Stomach smooth muscle (tissue), 2 donors: ENCODE results near the gene SH2B2.
"Not testable (repeated sequence)": the region's sequence is repeated elsewhere in the genome, so short reads cannot be mapped to it uniquely, and the experiment has no call there.

Source experiments
- H3K27ac ChIP-seq: one replicate; pipeline ENCODE4 v1.7.0; 2013; ENCODE audit warnings: mild to moderate bottlenecking, low read length, inconsistent platforms
- H3K27me3 ChIP-seq, 2 donors: one replicate each; pipeline ENCODE4 v1.7.0; 2013; ENCODE audit warnings: low read length in 2 of 2; ENCODE audit not compliant: insufficient read depth in 2 of 2, control insufficient read depth in 1 of 2
- H3K36me3 ChIP-seq, 2 donors: one replicate each; pipeline ENCODE4 v1.7.0; 2013; ENCODE audit warnings: low read length in 2 of 2; ENCODE audit not compliant: control insufficient read depth in 2 of 2, insufficient read depth in 2 of 2
- H3K4me1 ChIP-seq: one replicate; pipeline ENCODE4 v1.7.0; 2013; ENCODE audit warnings: low read length; ENCODE audit not compliant: control insufficient read depth, insufficient read depth
- H3K4me3 ChIP-seq, 2 donors: one replicate each; pipeline ENCODE4 v1.7.0; 2013; ENCODE audit warnings: low read length in 2 of 2
- H3K9ac ChIP-seq, 2 donors: one replicate each; pipeline ENCODE4 v1.7.0; 2013; ENCODE audit warnings: low read length in 2 of 2, mild to moderate bottlenecking in 1 of 2
- H3K9me3 ChIP-seq, 2 donors: one replicate each; pipeline ENCODE4 v1.7.0; 2013; ENCODE audit warnings: low read length in 2 of 2; ENCODE audit not compliant: control insufficient read depth in 2 of 2
- donor health status: healthy.
- donor health status: Pancreatic carcinoma.

Gene SH2B2

DNA sequence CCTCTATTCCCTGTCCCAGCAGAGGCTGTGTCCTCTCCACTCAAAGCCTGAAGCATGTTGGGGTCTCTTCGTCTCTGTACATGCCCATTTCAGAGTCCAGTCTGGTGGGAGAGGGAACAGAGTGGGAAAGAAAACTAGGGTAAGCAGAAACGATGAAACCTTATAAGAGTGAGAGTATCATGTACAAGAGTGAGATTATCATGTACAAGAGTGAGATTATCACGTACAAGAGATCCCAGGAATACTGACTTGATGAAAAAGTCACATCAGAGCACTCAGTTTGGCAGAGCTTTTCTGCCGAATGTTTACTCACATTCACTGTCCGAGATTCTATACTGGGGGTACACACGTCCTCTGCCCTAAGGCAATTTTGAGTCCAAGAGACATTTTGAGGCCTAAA, 69.7 kb downstream of the SH2B2 start, which contains the start of gene SPDYE6:
Gene SPDYE6, minus strand, starts transcription at position 101 of the 400 bp plus-strand sequence. CDS start 421 bp downstream, outside the sequence.
- not testable (repeated sequence) for H3K9ac ChIP-seq, H3K4me1 ChIP-seq, H3K4me3 ChIP-seq

DNA sequence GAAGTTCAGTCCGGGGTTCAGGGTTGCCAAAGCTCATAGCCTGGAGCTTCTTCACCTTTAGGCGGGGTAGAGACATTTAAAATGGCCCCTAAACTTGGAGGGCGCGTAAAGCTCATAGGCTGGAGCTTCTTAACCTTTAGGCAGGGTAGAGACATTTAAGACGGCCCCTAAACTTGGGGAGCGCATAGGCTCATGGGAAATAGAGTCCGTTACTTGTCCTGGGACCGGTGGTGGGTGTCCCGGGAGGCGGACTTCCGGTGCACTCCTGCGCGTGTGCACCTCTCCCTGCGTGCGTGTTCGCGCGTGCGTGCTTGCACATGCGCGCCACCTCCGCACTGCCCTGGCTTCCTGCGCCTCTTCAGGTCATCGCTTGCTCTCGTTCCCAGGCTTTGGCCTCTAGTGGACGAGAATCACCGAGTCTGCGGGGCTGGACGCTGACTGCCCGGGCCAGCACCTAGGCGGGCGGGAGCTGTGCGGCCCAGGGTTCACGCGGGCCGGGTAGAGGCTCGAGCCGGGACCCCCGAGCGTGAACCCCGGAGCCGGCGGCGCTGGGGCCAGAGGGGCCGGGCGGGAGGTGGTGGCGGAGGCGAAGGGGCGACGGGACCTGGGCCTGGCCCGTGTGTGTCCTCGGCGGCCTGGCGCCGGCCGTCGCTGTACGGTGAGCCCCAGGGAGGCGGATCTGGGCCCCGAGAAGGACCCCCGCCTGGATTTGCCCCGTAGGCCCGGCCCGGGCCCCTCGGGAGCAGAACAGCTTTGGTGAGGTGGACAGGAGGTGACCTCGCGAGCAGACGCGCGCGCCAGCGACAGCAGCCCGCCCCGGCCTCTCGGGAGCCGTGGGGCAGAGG, 77.1 kb downstream of the SH2B2 start:
- Histone ChIP-seq H3K4me3 (peak overlapping the region; percentile 57 to 75), H3K9ac (peak overlapping the region; percentile 51 to 70), H3K27ac (peak overlapping the region; percentile 46)
- not testable (repeated sequence) for H3K9me3 ChIP-seq, H3K27me3 ChIP-seq, H3K36me3 ChIP-seq, H3K4me1 ChIP-seq

More for the DNA sequence above, 69.7 kb downstream of the SH2B2 start, which contains the start of gene SPDYE6:
- not testable (repeated sequence) for H3K27me3 ChIP-seq, H3K36me3 ChIP-seq, H3K27ac ChIP-seq, H3K9me3 ChIP-seq

DNA sequence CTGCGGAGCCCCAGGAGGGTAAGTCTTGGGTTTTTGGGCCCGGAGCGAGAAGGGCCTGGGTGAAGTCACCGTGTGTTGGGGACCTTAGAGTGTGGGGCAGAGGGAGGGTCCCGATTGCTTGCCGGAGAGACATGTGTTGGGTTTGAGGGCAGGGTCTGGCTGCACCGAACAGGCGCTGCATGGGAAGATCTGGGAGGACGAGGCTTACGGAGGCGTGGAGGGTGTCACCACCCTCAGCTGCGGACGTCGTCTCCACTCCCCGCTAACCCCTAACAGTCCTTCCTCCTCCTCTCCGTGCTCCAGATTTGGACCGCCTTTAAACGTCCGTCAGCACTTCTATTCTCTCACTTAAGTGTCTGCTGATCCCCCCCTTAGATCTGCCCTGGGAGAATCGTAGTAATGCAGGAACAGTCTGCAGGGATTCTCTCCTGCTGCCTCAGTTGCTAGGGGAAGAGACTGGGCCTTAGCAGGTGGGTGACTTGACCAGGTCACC, 77.8 kb downstream of the SH2B2 start:
- not testable (repeated sequence) for H3K4me1 ChIP-seq, H3K27me3 ChIP-seq, H3K9me3 ChIP-seq, H3K36me3 ChIP-seq, H3K27ac ChIP-seq
- peak overlapping the region; percentile 51 to 70 for H3K9ac ChIP-seq
- peak overlapping the region; percentile 57 to 75 for H3K4me3 ChIP-seq

DNA sequence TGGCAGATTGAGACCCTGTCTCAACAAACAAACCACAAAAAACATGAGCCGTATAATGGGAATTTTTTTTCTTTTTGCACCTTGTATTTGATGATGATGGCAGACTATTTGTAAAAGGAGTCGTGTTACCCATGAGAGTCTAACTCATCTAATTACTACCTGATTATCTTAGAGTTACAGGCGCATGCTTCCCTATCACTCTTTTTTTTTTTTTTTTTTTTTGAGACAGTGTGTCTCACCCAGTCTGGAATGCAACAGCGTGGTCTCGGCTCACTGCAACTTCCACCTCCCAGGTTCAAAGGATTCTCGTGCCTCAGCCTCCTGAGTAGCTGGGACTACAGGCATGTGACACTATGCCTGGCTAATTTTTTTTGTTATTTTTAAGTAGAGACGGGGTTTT, 78.7 kb downstream of the SH2B2 start:
- not testable (repeated sequence) for H3K27ac ChIP-seq, H3K36me3 ChIP-seq, H3K4me1 ChIP-seq, H3K9ac ChIP-seq, H3K27me3 ChIP-seq, H3K9me3 ChIP-seq, H3K4me3 ChIP-seq

DNA sequence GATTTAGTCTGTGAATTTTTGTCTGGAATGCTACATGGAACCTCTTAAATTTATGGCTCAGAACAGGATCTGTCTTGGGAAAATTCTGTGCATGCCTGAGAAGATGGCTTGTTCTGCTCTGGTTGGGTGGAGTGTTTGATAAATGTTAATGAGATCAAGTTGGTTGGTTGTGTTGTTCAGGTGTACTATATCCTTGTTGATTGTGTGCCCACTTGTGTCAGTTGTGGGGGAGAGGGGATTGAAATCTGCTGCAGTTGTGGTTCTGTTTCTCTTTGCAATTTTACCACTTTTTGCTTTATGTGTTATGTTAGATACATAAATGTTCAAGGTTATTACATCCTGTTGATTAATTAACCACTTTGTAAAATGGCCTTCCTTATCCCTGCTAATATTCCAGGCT, 83.4 kb downstream of the SH2B2 start:
- H3K36me3 ChIP-seq, H3K9me3 ChIP-seq, H3K27ac ChIP-seq, H3K4me3 ChIP-seq, H3K9ac ChIP-seq, H3K27me3 ChIP-seq, H3K4me1 ChIP-seq: not testable (repeated sequence)
